Left colon (tissue), 2 donors: ENCODE data around the gene GRIP1. TPM values are rescaled to one million over a fixed set of nuclear protein-coding genes. Genes with fewer than 3 reads are reported as not detected.

Experiments used
- ATAC-seq: fragments of 200-7000 bp; cut with Tn5 transposase; one replicate; pipeline ENCODE4 v1.9.1; 2020; ENCODE audit warnings: mild to moderate bottlenecking, moderate library complexity
- DNase-seq, 2 donors: peaks; one replicate each; pipeline ENCODE4 v3.0.0-alpha.2; 2020
- intact Hi-C, 2 donors: fragments of 100-400 bp; cut with DNase I in 1 of 2; cut with micrococcal nuclease in 1 of 2; formaldehyde crosslinking; loops; one replicate each; pipeline versions ENCODE4 v1.11.2 to v1.14.0; 2022; cut with DNase I, micrococcal nuclease
- long read RNA-seq: library from polyadenylated mRNA; unstranded; transcript quantifications from one replicate; pipeline ENCODE4 v2.0.0, GENCODE V29; 2021
- total RNA-seq, 2 donors: library from RNA; stranded (reverse); fragmentation: NEBNext Ultra II Directional; extraction: Animal tissue kit (Norgen Biotek cat#: 25700); gene quantifications; one replicate each; pipeline ENCODE4 v1.2.1, GENCODE V29; 2021
- donor health status: DM: no; HTN: no; CAD: no.
- donor health status: DM: yes; HTN: yes; CAD: no.

Gene GRIP1, protein sequence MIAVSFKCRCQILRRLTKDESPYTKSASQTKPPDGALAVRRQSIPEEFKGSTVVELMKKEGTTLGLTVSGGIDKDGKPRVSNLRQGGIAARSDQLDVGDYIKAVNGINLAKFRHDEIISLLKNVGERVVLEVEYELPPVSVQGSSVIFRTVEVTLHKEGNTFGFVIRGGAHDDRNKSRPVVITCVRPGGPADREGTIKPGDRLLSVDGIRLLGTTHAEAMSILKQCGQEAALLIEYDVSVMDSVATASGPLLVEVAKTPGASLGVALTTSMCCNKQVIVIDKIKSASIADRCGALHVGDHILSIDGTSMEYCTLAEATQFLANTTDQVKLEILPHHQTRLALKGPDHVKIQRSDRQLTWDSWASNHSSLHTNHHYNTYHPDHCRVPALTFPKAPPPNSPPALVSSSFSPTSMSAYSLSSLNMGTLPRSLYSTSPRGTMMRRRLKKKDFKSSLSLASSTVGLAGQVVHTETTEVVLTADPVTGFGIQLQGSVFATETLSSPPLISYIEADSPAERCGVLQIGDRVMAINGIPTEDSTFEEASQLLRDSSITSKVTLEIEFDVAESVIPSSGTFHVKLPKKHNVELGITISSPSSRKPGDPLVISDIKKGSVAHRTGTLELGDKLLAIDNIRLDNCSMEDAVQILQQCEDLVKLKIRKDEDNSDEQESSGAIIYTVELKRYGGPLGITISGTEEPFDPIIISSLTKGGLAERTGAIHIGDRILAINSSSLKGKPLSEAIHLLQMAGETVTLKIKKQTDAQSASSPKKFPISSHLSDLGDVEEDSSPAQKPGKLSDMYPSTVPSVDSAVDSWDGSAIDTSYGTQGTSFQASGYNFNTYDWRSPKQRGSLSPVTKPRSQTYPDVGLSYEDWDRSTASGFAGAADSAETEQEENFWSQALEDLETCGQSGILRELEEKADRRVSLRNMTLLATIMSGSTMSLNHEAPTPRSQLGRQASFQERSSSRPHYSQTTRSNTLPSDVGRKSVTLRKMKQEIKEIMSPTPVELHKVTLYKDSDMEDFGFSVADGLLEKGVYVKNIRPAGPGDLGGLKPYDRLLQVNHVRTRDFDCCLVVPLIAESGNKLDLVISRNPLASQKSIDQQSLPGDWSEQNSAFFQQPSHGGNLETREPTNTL
- 10 to 100 TPM in 1 of 2 donors, 1 to 10 TPM in 1; 3.5 to 11.4 TPM for total RNA-seq
- long read RNA-seq, partial matches to known transcripts = 1 of 5 reads
- long read RNA-seq, other reads (novel, unspliced or antisense) = 4 of 5 reads

DNA sequence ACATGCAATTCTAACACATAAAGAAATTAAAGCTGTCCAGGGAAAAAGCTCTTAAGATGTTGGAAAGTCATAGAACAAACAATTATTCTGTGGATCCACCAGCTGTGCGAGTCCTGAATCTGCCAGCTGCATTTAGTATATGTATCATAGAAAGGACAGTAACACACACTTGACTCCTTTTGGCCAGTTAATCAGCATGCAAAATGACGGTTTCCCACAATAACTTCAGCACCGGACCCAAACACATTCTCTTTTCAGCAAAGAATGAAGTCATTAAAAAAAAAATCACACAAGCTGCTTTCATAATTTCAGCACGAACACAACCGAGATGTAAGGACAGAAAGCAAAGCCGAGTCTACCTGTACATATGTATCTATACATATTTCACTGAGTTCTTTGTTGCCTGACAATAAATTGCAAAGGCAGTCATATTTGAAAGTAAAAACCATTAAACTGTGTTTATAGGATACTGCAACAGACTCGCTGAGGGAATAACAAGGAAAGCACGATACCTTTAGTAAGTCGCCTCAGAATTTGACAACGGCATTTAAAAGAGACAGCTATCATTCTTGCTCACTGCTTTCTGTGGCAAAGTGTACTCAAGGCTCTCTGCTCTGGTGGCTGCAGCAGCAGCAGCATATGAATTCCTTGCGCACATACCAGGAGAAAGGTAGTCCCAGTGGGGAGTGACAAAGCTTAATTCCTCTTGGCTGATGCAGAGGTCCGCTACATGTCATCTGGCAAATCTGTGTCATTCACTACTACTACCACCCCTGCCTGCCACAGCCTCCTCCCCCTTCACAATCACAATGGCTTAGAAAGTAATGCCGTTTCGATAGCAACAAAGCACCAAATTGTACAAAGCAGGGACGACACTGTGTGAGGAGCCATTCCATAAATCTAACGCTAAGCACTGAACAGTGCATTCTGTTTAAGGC is at the start of gene GRIP1:
Gene GRIP1 (minus strand): TSS at position 739 of the 938 bp plus-strand sequence. CDS start 172 bp downstream, at position 567.
- ATAC-seq (no peak), DNase-seq (no peak)
- intact Hi-C loops = no loop called here

DNA sequence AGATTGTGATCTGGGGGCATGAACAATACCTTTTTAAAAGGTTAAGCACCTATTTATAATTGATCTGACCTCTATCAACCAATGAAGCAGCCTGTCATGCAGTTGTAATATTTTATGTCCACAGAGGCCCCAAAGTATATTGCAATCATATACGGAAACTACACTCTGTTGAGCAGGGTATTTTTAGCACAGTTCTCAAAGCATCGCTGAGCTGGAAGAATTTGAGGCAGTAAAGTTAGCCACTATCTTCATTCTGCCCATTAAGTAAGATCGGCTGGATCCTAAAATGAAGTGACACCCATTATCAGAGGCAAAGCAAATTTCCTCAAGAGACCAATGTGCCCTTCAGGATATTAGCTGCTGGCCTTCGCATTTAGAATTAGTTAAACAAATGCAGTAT is 47.7 kb upstream of the GRIP1 start:
- no peak for ATAC-seq
- intact Hi-C loops = no loop called here
- no peak for DNase-seq

DNA sequence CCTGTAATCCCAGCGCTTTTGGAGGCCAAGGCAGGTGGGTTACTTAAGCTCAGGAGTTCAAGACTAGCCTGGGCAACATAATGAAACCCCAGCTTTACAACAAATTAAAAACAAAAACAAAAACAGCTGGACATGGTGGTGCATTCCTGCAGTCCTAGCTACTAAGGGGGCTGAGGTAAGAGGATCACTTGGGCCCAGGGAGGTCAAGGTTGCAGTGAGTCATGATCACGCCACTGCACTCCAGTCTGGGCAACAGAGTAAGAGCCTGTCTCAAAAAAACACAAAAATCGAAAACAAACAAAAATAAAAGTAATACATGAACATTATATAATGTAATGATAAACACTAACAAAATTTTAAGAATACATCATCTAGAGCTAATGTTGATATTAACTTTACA is 46.2 kb upstream of the GRIP1 start:
- ATAC-seq (no peak), DNase-seq (no peak)
- intact Hi-C loops = no loop called here

DNA sequence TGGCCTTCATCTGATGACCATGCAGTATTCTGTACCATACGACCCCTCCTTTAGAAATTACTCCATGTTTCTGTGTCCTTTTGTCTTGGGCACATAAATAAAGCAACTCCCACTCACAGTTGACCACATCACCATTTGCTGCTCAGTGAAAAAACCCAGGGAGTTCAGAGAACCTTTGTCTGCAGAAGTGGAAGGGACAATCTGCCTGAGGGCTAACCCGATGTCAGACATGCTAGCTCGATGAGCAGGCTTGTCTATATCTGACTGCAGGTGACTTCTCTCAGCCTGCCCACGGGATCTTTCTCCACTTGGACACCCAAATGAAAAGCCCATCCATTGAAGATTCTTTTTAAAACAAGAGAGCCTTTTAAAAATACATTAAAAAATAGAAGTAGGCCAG is 45.7 kb upstream of the GRIP1 start:
- DNase-seq (no peak), ATAC-seq (no peak)
- intact Hi-C loops = no loop called here

DNA sequence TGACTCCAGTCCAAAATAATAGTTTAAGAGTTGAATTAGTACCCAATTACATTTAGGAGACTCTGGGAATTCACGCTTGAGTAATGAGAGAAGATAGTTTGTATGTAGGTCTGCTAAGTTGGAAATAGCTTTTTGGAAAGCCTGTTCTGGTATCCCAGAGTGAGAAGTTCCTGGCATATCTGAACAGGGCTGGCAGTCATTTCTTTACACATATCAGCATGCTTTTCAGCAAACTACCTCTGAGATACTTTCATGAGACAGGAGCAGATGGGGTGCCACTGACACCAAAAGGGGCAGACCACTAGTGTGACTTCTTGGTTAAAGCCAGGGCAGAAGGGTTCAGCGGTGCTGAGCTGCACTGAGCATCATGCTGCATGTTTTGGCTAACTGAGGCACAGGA is 45.1 kb upstream of the GRIP1 start:
- DNase-seq = no peak
- ATAC-seq = no peak
- intact Hi-C loops = no loop called here

DNA sequence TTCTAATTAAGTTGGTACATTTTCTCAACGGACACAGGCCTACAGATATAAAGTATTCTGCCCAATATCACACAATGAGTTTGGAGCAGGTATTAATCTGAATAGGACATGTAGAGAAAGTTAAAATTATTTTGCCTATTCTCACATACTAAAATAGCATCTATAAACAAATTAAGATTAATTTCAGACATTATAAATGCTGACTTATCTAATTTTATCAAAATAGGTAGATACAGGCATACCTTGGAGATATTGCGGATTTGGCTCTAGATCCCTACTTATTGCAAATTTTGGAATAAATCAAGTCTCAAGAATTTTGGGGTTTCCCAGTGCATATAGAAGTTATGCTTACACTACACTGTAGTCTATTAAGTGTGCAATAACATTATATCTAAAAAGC is 41.0 kb upstream of the GRIP1 start:
- no peak for ATAC-seq
- intact Hi-C loops = no loop called here
- no peak for DNase-seq

DNA sequence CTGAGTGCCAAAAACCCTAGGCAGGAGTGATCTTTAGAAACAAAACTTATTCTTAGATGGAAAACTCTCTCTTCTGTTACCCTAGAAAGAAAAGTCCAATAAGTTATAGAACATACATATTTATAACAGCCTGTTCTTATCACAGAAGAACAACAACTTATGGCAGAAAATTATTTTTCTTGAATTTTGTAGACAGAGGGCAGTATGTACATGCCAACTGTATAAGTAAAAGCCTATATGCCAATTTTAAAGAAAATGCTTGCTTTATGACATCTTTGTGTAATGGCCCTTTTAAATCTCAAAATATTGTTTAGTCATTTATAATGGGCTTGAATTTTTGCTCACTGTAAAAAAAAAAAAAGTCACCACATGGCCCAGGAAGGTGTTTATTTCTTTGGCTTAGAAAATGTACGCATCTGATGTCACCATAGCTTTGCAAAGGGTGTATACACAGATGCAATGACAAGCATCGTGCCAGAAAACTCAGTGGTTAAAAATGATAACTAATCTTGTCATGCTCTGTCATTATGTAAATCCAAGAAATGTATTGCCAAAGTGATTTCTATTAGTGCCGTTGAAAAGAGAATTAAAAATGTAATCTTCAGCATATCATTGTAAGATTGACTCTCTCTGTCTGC is 38.3 kb upstream of the GRIP1 start:
- intact Hi-C loops = no loop called here
- DNase-seq = no peak

DNA sequence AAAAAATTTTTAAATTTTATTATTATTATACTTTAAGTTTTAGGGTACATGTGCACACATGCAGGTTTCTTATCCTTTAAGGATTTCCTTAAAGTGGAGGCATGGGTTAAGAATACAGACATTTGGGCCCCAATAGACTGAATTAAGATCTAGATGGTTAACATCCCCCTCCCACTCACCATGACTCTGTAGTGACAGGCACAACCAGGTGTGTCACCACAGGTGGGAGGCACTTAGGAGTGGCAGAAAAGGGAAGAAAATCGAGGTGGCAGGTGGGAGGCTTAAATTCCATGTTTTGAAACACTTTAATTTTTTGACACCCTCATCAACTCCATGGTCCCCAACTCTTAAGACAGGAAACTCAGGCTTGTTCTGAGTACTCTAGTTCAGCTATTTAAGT is 37.6 kb upstream of the GRIP1 start:
- DNase-seq (no peak), ATAC-seq (no peak)
- intact Hi-C loops = no loop called here

More for the DNA sequence above, 38.3 kb upstream of the GRIP1 start:
- ATAC-seq = no peak

DNA sequence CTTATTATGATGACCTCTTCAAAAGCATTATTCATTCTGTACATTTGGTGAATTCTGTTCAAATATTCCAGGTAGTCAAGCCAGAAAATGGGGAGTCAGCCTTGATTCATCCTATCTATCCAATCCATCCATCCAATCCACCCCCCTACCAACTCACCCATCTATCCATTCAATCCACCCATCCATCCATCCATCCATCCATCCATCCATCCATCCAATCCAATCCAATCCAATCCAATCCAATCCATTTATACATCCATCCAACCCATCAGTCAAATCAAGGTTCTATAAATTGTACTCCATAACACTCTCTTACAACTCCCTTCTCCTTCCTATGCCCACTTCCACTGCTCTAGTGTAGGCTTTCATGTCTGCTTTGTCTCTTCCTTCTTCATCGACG is 35.8 kb upstream of the GRIP1 start:
- intact Hi-C loops = no loop called here
- no peak for DNase-seq
- ATAC-seq = no peak

DNA sequence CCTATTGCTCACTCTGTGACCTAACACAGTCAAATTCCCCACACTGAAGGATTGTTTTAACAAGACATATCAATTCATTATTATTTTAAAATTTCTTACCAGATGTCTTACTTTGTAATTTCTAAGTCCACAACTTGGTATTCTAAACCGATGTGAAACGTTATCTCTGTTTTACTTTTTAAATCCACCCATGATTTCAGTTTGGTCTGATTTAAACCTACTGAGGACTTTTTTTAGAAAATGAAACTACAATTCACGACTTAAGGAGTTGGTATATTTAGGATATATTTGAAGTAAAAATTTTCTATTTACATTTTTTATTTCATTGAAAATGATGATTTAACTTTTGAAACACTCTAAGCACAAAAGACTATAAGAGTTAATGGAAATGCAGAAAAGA is 35.1 kb upstream of the GRIP1 start:
- ATAC-seq (no peak), DNase-seq (no peak)
- intact Hi-C loops = no loop called here

DNA sequence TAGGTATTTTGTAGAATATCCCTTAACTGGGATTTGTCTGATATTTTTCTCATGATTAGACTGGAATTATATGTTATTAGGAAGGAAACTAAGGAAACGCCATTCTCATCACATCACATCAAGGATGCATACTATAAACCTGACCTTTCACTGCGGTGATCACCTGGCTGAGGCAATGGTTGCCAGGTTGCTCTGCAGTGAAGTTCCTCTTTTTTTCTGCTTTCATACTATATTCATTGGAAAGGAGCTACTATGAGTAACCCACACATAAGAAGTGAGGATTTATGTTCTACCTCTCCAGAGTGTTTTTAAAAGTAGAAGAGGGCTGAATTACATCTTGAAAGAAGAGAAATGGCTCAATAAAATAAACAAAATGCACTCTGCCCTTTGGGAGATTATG is 31.0 kb upstream of the GRIP1 start:
- no peak for ATAC-seq
- intact Hi-C loops = no loop called here
- DNase-seq = no peak

DNA sequence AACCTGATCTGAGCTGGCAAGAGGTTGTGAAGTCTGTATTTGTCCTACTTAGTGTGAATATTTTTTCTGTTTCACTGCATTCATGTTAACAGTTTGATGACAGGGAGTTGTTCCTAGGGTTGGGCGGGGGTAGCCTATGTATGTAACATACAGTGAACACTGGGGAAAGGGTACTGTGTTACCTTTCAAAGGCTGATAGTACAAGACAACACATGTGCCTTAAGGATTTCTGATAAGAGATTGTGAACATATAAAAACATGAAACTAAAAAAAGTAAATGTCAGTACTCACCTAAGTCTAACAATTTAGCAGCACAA is 30.5 kb upstream of the GRIP1 start:
- no peak for DNase-seq
- intact Hi-C loops = no loop called here
- no peak for ATAC-seq

DNA sequence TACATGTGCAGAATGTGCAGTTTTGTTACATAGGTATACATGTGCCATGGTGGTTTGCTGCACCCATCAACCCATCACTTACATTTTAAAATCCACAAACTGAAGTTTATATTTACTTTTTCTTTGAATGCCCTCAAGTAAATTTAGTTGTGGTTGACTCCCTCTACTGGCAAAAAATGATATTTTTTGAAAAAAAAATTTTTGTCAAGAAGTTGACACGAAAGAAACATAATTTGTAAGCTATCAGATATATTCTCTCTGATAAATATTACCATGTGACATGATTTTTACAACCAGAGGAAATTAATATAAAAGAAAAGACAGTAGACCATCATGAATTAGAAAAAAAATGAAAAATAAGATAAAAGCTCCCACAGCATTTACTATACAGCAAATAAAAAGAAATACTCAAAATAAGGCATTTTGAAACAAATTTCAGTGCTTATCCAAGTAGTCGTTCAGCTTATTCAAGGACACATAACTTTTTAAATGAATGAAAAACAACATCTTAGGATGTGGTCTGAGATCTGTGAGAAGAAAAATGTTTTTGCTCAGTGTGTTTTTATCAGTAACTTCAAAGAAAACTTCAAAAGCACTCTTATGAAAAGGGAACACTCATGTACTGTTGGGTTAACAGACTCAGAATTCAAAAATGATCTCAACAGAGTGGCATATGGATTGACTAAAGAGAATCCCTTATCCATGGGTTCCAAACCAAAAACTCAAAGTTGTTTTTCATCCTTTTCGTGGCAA is 30.0 kb upstream of the GRIP1 start:
- intact Hi-C loops = no loop called here
- ATAC-seq = no peak
- DNase-seq = no peak

DNA sequence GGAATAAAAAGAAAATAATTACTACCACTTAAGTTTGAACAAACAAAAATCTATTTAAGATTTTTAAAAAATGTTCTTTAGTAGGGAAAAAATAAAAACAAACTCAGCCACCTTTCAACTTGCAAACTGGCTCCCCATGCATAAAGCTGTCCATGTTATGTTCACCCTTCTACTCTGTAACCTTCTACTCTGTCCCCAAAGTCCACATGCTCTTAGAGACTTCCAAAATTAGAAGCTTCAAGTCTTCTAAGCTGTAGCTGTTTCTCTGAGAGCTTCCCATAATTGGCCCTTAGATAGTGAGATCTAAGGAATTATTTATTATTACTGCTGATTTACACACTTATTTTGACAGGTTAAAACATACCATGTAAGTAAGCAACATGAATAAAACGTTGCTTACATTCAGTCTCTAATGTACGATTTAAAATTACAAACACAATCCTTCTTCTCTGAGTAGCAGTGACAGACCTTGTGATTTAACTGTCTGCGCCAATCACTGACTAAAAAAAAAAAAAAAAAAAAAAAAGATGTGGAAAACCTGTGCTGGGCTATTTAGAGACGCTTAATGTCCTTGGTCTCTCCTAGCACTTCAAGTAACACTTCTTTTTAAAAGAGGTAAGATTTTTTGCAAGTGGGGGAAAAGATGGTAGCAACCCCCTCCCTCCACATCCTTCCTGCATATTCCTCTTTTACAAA is 28.3 kb upstream of the GRIP1 start:
- no peak for ATAC-seq
- no peak for DNase-seq
- intact Hi-C loops = no loop called here

DNA sequence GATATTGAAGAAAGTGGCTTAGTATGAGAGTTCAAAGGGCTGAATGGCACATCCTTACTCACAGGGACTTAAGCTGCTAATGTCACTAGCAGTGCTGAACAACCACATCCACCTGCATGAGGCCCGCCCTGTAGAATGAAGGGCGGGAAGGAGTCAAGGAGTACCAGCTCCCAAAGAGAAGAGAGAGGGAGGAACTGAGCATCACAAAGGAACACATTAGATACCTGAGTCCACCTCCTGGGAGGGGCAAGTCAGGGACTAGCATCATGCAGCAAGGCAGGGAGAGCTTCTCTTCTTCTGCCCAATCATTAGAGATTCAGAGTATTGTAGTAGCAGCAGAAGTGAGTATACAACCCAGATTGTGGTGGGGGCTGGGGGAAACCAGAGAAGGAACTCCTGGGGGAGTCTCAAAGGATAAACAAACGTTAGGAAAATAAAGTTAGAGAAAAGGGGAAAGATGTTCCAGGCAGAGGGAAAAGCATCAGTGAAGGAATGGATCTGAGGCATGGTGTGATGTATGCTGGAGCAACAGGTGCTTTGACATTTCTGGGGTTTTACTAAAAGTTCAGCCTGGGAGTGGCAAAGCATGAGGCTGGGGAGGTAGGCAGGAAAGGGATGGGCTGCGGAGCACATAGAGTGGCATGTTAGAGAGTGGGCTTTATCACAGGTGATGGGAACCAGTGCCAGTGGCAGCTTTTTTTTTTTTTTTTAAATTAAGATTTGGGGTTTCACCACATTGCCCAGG is 21.0 kb upstream of the GRIP1 start:
- no peak for DNase-seq
- ATAC-seq = no peak
- intact Hi-C loops = no loop called here

DNA sequence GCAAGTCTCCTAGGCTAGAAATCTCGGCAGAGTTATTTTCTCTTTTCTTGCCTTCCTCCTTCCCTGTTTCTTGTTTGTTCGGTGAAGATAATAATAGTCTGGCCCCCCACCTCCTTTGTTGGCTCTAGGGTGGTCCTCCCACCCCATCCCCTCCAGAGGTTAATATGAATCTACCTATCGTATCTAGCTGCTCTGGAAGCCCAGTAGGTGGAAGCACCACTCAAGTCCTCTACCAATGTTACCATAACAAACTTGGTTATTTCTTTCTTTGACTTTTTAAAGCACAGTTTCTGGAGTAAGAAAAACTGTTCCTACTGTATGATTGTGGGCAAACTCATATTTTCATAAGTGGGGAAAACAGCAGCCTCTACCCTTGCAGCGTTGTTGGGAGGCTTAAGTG is 19.7 kb upstream of the GRIP1 start:
- intact Hi-C loops = no loop called here
- DNase-seq (no peak), ATAC-seq (no peak)
